HUES48 (cell line): ENCODE data around the gene DBF4B.

ENCODE experiments used
- H3K27ac ChIP-seq: one replicate; pipeline ENCODE4 v1.7.0; 2013; ENCODE audit warnings: low read depth, low read length, inconsistent platforms
- H3K27me3 ChIP-seq: 2 replicates; pipeline ENCODE4 v1.6.1; 2013; ENCODE audit warnings: mild to moderate bottlenecking, low read length; ENCODE audit not compliant: control insufficient read depth, insufficient read depth
- H3K36me3 ChIP-seq: 2 replicates; pipeline ENCODE4 v1.6.1; 2013; ENCODE audit warnings: low read length; ENCODE audit not compliant: control insufficient read depth, insufficient read depth
- H3K4me1 ChIP-seq: 2 replicates; pipeline ENCODE4 v1.6.1; 2013; ENCODE audit warnings: mild to moderate bottlenecking, low read length; ENCODE audit not compliant: control insufficient read depth, insufficient read depth
- H3K4me3 ChIP-seq: 2 replicates; pipeline ENCODE4 v1.5.1; 2013; ENCODE audit warnings: mild to moderate bottlenecking, low read depth, low read length
- H3K9ac ChIP-seq: 2 replicates; pipeline ENCODE4 v1.6.1; 2013; ENCODE audit warnings: mild to moderate bottlenecking, low read depth, low read length, moderate library complexity
- H3K9me3 ChIP-seq: 2 replicates; pipeline ENCODE4 v1.6.1; 2013; ENCODE audit warnings: low read length; ENCODE audit not compliant: control insufficient read depth, insufficient read depth

The DBF4B gene

DNA sequence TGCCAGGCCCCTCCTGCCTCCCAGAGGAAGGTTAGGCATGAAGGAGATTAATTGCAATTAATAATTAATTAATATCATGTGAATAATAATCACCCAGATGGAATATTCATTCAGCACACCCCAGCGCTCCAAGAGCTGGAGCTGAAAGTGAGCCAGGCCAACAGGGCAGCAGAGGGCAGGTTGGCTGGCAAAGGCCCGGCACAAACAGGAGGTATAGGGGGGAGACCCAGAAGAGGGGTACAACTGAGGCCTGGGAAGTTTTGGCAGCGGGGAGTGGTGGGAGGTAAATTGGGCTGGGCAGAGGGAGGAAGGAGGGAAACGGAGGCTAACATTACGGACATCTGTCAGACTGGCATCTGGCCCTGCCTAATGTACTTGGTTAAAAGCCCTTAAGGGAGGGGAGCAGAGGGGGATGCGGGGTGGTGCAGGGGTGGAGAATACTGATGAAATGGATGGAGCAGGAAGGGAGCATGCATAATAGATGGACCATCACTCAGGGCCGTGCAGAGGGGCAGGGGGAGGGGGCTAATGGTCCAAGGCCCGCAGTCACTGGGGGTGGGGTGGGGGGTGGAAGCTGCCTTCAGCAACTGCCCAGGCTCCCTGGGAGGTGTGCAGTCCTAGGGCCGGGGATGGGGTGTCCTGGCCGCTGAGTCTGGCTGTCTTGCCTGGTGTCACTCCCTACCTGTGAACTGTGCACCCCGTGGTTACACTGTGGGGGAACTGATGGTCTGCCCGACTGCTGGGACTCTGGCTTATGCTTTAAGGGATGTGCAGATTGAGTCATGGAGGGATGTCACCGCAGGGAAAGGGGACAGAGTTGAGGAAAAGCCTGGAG, 52.2 kb downstream of the DBF4B start:
- H3K9me3 ChIP-seq, result no peaks in the 10 kb centered on the region
- no peaks in the 10 kb centered on the region for H3K36me3 ChIP-seq
- no peak overlapping the region for H3K27ac ChIP-seq
- peaks cover 41% of the 10 kb centered on the region for H3K27me3 ChIP-seq
- no peak overlapping the region for H3K4me3 ChIP-seq
- no peak overlapping the region for H3K9ac ChIP-seq
- H3K4me1 ChIP-seq, result no peaks in the 10 kb centered on the region

DNA sequence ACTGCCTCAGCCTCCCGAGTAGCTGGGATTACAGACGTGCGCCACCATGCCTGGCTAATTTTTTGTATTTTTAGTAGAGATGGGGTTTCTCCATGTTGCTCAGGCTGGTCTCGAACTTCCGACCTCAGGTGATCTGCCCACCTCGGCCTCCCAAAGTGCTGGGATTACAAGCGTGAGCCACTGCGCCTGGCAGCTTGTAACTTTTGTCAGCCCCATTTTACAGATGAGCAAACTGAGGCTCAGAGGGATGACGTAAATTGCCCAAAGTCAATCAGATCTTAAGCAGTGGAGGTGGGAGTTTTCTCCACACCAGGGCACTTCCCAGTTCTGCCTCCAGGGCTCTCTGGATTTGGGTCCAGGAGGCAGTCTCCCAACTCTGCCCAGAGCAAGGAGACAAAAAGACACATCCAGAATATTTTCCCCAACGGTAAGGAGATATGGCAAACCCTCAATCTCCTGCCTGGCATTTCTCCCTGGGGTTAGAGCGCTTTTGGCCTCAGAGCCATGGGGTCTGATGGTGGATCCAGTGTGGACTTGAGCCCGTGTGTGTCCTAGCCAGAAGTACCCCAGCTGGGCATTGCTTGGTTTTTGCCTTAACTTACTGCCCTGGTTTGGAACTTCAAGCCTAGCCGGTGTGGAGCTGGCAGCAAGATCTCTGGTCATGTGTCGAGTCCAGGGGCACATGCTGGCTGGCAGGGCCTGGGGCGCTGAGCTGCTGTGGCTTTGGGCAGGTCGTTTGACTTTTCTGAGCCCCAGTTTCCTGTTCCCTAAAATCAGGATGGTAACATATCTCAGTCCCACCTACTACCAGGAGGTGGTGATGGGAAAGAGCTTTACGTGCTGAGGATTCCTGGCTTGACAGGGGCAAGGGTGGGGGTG, 53.7 kb downstream of the DBF4B start:
- H3K27me3 ChIP-seq, result peaks cover 34% of the 10 kb centered on the region
- no peaks in the 10 kb centered on the region for H3K4me1 ChIP-seq
- H3K9ac ChIP-seq, result no peak overlapping the region
- no peak overlapping the region for H3K4me3 ChIP-seq
- no peak overlapping the region for H3K27ac ChIP-seq
- H3K36me3 ChIP-seq, result no peaks in the 10 kb centered on the region
- no peaks in the 10 kb centered on the region for H3K9me3 ChIP-seq

DNA sequence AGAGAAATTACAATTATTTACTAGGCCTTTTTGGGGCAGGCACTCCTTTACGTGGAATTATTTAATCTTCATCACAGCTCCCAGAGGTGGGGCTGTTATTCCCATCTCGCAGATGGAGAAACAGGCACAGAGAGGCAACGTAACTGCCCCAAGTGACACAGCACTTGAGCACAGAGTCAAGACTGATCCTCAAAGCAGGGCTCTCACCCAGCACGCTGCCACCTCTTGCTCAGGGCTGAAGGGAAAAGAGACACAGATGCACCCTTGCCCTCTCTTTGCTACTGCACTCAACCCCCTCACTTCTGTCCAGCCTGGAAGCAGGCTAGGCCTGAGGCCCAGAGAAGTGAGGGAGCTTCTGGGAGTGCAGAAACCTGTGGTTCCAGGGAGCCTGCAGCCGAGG, 54.7 kb downstream of the DBF4B start:
- H3K27me3 ChIP-seq, result peaks cover 24% of the 10 kb centered on the region

GRCh38 chr17:44765965-44766364, 57.5 kb downstream of the DBF4B start:
- no peaks in the 10 kb centered on the region for H3K36me3 ChIP-seq
- H3K9ac ChIP-seq, result no peak overlapping the region
- no peaks in the 10 kb centered on the region for H3K9me3 ChIP-seq
- peaks cover 5% of the 10 kb centered on the region; the same call in 1 of the 2 replicates for H3K4me1 ChIP-seq
- H3K27ac ChIP-seq, result no peak overlapping the region
- no peak overlapping the region for H3K4me3 ChIP-seq
- H3K27me3 ChIP-seq, result peaks cover 4% of the 10 kb centered on the region; the same call in 1 of the 2 replicates

More for the DNA sequence above, 54.7 kb downstream of the DBF4B start:
- H3K4me3 ChIP-seq, result no peak overlapping the region
- no peak overlapping the region for H3K9ac ChIP-seq
- no peaks in the 10 kb centered on the region for H3K9me3 ChIP-seq
- H3K4me1 ChIP-seq, result peaks cover 5% of the 10 kb centered on the region; the same call in 1 of the 2 replicates
- no peaks in the 10 kb centered on the region for H3K36me3 ChIP-seq
- no peak overlapping the region for H3K27ac ChIP-seq

DNA sequence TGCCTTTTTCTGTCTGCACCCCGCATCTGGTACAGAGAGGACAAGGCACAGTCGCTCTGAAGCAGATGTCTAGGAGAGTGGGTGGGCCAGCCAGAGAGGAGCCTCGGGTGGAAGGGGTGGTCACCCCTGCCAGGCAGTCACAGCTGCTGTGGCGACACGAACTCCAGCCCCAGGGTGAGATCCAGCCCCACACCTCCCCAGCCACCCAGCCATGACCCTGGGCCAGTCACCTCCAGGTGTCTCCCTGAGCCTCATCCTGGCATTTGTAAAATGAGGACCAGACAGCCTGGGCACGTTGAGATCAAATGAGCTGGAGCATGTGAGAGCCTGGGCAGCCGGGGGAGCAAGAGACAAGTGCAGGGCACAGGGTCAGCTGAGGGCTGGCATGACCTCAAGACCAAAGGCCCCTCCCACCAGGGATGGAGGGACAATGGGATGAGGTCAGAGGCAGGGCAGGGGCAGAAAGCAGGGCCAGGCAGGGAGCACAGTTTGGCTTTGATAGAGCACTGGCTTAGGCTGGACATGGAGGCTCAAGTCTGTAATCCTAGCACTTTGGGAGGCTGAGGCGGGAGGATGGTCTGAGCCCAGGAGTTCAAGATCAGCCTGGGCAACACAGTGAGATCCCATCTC, 58.1 kb downstream of the DBF4B start:
- Histone ChIP-seq H3K9ac (no peak overlapping the region), H3K9me3 (no peaks in the 10 kb centered on the region), H3K4me3 (no peak overlapping the region), H3K27ac (no peak overlapping the region), H3K27me3 (peaks cover 4% of the 10 kb centered on the region; the same call in 1 of the 2 replicates), H3K4me1 (peaks cover 5% of the 10 kb centered on the region; the same call in 1 of the 2 replicates), H3K36me3 (no peaks in the 10 kb centered on the region)

DNA sequence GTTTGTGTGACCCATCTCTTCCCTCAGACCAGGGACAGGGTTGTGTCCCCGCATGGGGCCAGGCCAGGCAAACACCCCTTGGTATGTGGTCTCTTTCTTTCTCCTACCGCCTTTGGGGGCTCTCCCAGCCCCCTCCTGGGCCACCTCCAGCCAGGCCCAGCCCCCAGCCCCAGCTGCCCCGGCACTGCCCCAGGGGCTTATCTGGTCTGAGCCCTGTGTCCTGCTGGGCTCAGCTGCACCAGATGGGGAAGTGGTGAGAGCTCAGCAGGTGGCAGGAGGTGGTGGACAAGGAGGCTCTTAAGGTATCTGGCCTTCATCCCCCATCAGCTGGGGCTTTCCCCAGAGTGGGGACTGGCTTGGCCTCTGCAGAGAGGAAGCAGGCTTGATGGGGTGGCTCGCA, 59.0 kb downstream of the DBF4B start:
- Histone ChIP-seq H3K4me3 (no peak overlapping the region), H3K9ac (no peak overlapping the region), H3K27me3 (peaks cover under 1% of the 10 kb centered on the region; the same call in 1 of the 2 replicates), H3K27ac (no peak overlapping the region), H3K36me3 (no peaks in the 10 kb centered on the region), H3K9me3 (no peaks in the 10 kb centered on the region), H3K4me1 (peaks cover 5% of the 10 kb centered on the region; the same call in 1 of the 2 replicates)

- H3K36me3 ChIP-seq, result no peaks in the 10 kb centered on the region
- H3K9ac ChIP-seq, result no peak overlapping the region
- no peak overlapping the region for H3K4me3 ChIP-seq
- no peaks in the 10 kb centered on the region for H3K9me3 ChIP-seq
- peaks cover 5% of the 10 kb centered on the region; the same call in 1 of the 2 replicates for H3K4me1 ChIP-seq
- no peak overlapping the region for H3K27ac ChIP-seq
- H3K27me3 ChIP-seq, result no peaks in the 10 kb centered on the region; the same call in 1 of the 2 replicates
Observed at GRCh38 chr17:44768505-44769142, 60.2 kb downstream of the DBF4B start.

DNA sequence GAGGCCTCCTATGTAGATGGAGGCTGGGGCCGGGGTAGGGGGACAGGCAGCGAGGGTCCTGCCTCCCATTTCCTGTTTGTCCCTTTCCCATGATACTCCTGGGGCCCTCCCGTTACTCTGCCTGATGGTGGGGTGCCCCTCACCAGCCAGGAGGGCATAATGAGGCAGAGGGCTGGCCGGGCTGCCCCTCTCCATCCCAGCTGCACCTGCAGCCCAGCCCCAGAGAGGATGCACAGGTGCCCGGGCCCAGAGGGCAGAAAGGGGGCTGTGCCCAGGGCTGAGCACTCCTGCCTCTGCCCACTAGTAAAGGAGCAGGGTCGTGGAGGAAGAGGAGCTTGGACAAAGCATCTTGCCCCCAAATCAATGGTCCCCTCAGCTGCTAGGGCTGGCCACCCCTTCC, 60.8 kb downstream of the DBF4B start:
- H3K4me3 ChIP-seq, result no peak overlapping the region
- H3K9me3 ChIP-seq, result no peaks in the 10 kb centered on the region
- H3K27ac ChIP-seq, result no peak overlapping the region
- H3K27me3 ChIP-seq, result no peaks in the 10 kb centered on the region; the same call in 1 of the 2 replicates
- peaks cover 5% of the 10 kb centered on the region; the same call in 1 of the 2 replicates for H3K4me1 ChIP-seq
- H3K9ac ChIP-seq, result no peak overlapping the region
- H3K36me3 ChIP-seq, result no peaks in the 10 kb centered on the region

DNA sequence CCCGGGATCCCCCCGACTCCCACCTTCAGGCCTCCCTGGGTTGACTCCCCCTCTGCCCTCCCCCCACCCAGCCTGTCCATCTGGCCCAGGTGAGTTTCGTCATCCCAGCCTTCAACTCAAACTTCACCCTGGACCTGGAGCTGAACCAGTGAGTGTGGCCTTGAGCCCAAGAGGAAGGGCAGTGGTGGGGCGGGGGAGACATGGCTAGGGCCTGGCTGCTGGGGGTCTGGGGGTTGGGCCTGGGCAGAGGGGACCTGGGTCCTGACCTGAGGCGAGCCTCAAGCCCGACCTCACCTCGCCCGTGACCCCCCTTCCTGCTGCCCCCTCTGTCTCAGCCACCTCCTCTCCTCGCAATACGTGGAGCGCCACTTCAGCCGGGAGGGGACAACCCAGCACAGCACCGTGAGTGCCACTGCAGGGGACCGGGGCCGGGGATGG, 61.2 kb downstream of the DBF4B start:
- H3K36me3 ChIP-seq, result no peaks in the 10 kb centered on the region
- no peaks in the 10 kb centered on the region; the same call in 1 of the 2 replicates for H3K27me3 ChIP-seq
- no peak overlapping the region for H3K9ac ChIP-seq
- no peak overlapping the region for H3K4me3 ChIP-seq
- H3K4me1 ChIP-seq, result peaks cover 5% of the 10 kb centered on the region; the same call in 1 of the 2 replicates
- no peak overlapping the region for H3K27ac ChIP-seq
- no peaks in the 10 kb centered on the region for H3K9me3 ChIP-seq
